Measurements from ENCODE around the gene PARD3. TPM values are rescaled to one million over a fixed set of nuclear protein-coding genes. Genes with fewer than 3 reads are reported as not detected.

PARD3 gene
- total RNA-seq, 1 donor = 4.8 TPM

- Histone ChIP-seq H3K4me3 (ENCODE audit: low read length) (no peak overlapping the region), H3K9me3 (ENCODE audit: low read depth, low read length) (no peaks in the 10 kb centered on the region), H3K4me1 (ENCODE audit: insufficient read depth, low read length) (no peaks in the 10 kb centered on the region), H3K27me3 (ENCODE audit: insufficient read depth, low read length) (no peaks in the 10 kb centered on the region)
Measured at GRCh38 chr10:34135515-34135914, 679.6 kb downstream of the PARD3 start.

DNA sequence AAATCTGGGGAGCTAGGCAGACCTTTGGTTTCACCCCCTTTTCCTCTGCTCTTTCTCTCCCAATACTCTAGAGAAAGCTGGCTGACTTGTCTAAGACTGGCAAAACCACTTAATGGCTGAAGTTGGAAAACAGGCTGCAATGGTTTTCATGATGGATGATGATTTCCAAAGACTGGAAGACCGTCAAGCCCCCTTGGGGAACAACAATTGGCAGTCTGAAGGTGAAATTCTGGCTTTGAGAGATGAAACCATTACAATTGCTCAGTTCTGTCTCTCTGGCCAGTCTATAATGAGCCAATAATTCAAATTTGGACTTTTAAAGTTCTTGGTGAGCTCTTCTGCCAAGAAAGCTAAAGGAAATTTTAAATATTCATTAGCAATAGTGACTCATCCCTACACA lies 680.5 kb downstream of the PARD3 start:
- no peak overlapping the region for H3K4me3 ChIP-seq (ENCODE audit: low read length)

DNA sequence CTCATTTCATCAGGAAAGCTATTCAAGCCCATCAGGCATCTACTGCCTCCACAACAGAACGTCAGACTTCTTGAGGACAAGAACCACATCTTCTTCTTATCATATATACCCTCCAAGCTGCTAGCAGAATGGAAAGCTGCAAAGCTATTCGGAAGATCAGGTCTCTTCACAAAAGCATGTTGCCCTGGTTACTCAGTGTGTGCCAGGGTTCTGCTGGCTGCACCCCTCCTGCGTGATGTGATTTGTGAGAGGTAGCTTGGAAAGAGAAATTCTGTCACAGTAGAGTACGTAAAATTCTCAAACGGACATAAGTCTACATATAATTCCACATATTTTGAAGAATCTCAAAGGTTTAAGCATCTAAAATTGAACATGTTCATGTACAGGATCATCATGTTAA lies 681.7 kb downstream of the PARD3 start:
- no peaks in the 10 kb centered on the region for H3K27me3 ChIP-seq (ENCODE audit: insufficient read depth, low read length)
- H3K4me3 ChIP-seq (ENCODE audit: low read length) = no peak overlapping the region
- H3K4me1 ChIP-seq (ENCODE audit: insufficient read depth, low read length) = no peaks in the 10 kb centered on the region
- no peaks in the 10 kb centered on the region for H3K9me3 ChIP-seq (ENCODE audit: low read depth, low read length)

More for the DNA sequence above, 680.5 kb downstream of the PARD3 start:
- Histone ChIP-seq H3K4me1 (ENCODE audit: insufficient read depth, low read length) (no peaks in the 10 kb centered on the region), H3K27me3 (ENCODE audit: insufficient read depth, low read length) (no peaks in the 10 kb centered on the region), H3K9me3 (ENCODE audit: low read depth, low read length) (no peaks in the 10 kb centered on the region)

DNA sequence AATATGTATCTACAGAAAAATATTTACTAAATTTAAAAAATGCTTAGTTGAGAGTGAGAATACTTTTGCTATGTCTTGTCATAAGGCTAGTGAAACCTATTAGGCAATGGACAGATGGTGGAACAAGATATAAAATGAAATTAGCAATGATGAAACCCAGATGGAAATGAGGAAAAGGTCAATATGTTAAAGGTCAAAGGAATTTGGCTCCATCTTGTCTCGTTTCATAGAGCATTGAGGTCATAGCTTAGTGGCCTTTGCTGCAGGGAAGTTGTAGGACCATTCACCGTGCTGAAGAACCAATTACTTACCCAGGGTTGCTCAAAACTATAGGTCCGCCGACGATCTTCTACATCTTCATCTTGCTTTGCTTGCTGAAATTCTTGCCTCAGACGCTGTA lies 683.9 kb downstream of the PARD3 start:
- Histone ChIP-seq H3K9me3 (ENCODE audit: low read depth, low read length) (no peaks in the 10 kb centered on the region), H3K4me1 (ENCODE audit: insufficient read depth, low read length) (no peaks in the 10 kb centered on the region), H3K4me3 (ENCODE audit: low read length) (no peak overlapping the region), H3K27me3 (ENCODE audit: insufficient read depth, low read length) (no peaks in the 10 kb centered on the region)

GRCh38 chr10:34127676-34128075 lies 687.4 kb downstream of the PARD3 start:
- H3K27me3 ChIP-seq (ENCODE audit: insufficient read depth, low read length) = no peaks in the 10 kb centered on the region
- no peaks in the 10 kb centered on the region for H3K4me1 ChIP-seq (ENCODE audit: insufficient read depth, low read length)
- no peaks in the 10 kb centered on the region for H3K9me3 ChIP-seq (ENCODE audit: low read depth, low read length)
- no peak overlapping the region for H3K4me3 ChIP-seq (ENCODE audit: low read length)

GRCh38 chr10:34126371-34127151 lies 688.5 kb downstream of the PARD3 start:
- Histone ChIP-seq H3K9me3 (ENCODE audit: low read depth, low read length) (no peaks in the 10 kb centered on the region), H3K4me1 (ENCODE audit: insufficient read depth, low read length) (no peaks in the 10 kb centered on the region), H3K27me3 (ENCODE audit: insufficient read depth, low read length) (no peaks in the 10 kb centered on the region), H3K4me3 (ENCODE audit: low read length) (no peak overlapping the region)

- Histone ChIP-seq H3K9me3 (ENCODE audit: low read depth, low read length) (no peaks in the 10 kb centered on the region), H3K4me3 (ENCODE audit: low read length) (no peak overlapping the region), H3K27me3 (ENCODE audit: insufficient read depth, low read length) (no peaks in the 10 kb centered on the region), H3K4me1 (ENCODE audit: insufficient read depth, low read length) (no peaks in the 10 kb centered on the region)
Measured at GRCh38 chr10:34125702-34126101, 689.4 kb downstream of the PARD3 start.

DNA sequence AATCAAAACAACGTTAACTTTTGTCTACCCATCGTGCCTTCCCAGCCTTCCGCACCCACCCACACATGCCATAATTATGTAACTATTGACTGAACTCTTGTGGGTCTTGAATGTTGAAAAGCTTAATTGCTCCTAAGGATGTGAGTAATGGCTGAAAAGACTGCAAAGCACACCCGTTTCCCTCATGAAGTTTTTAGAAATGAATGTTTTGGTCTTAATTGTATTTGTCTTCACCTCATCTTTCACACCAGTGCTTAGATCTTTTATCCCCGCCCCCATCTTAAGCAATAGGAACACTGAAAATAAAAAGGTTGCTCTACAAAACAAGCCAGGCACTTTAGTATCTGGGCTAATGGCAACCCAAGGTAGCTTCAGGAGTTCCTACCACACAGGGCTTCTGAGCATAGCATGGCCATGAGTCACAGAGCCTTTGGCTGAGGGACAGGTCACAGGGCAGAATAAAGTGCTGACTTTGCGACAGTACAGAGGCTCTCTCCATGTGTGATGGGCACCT lies 690.5 kb downstream of the PARD3 start:
- H3K27me3 ChIP-seq (ENCODE audit: insufficient read depth, low read length) = no peaks in the 10 kb centered on the region
- H3K9me3 ChIP-seq (ENCODE audit: low read depth, low read length) = no peaks in the 10 kb centered on the region
- no peaks in the 10 kb centered on the region for H3K4me1 ChIP-seq (ENCODE audit: insufficient read depth, low read length)
- no peak overlapping the region for H3K4me3 ChIP-seq (ENCODE audit: low read length)

GRCh38 chr10:34121781-34122622 lies 693.1 kb downstream of the PARD3 start:
- Histone ChIP-seq H3K27me3 (ENCODE audit: insufficient read depth, low read length) (no peaks in the 10 kb centered on the region), H3K4me1 (ENCODE audit: insufficient read depth, low read length) (no peaks in the 10 kb centered on the region), H3K4me3 (ENCODE audit: low read length) (no peak overlapping the region), H3K9me3 (ENCODE audit: low read depth, low read length) (no peaks in the 10 kb centered on the region)

DNA sequence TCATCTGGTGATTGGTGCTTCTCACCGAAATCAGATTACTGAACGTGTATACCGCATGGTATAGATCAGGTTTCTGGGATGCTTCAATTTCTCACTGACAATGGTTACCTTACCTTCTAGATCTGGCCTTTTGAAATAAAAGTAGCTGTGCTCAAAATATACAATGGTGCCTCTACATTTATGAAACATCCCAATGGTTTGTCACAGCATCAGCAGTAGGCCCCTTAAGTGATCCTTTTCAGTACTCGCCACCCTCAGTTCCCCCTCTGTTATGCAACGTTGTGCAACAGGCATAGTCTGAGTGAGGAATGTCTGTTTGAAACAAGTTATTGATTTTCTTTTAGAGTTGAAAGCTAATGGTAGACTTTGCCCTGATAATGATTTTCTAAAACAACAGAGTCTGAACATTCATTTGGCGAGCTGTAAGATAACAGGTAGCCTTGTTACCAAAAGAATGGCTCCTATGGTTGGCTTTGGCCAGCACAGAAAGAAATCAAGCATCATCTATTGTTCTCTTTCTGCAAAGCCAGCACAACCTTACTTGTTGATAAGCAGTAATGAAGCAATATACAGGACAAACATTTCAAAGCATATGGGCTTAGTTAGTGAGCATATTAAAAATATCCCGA lies 693.9 kb downstream of the PARD3 start:
- H3K27me3 ChIP-seq (ENCODE audit: insufficient read depth, low read length) = no peaks in the 10 kb centered on the region

GRCh38 chr10:34119456-34119855 lies 695.6 kb downstream of the PARD3 start:
- no peaks in the 10 kb centered on the region for H3K27me3 ChIP-seq (ENCODE audit: insufficient read depth, low read length)
- no peak overlapping the region for H3K4me3 ChIP-seq (ENCODE audit: low read length)
- no peaks in the 10 kb centered on the region for H3K4me1 ChIP-seq (ENCODE audit: insufficient read depth, low read length)
- H3K9me3 ChIP-seq (ENCODE audit: low read depth, low read length) = no peaks in the 10 kb centered on the region

More for the DNA sequence above, 693.9 kb downstream of the PARD3 start:
- no peaks in the 10 kb centered on the region for H3K4me1 ChIP-seq (ENCODE audit: insufficient read depth, low read length)
- no peak overlapping the region for H3K4me3 ChIP-seq (ENCODE audit: low read length)
- H3K9me3 ChIP-seq (ENCODE audit: low read depth, low read length) = no peaks in the 10 kb centered on the region

DNA sequence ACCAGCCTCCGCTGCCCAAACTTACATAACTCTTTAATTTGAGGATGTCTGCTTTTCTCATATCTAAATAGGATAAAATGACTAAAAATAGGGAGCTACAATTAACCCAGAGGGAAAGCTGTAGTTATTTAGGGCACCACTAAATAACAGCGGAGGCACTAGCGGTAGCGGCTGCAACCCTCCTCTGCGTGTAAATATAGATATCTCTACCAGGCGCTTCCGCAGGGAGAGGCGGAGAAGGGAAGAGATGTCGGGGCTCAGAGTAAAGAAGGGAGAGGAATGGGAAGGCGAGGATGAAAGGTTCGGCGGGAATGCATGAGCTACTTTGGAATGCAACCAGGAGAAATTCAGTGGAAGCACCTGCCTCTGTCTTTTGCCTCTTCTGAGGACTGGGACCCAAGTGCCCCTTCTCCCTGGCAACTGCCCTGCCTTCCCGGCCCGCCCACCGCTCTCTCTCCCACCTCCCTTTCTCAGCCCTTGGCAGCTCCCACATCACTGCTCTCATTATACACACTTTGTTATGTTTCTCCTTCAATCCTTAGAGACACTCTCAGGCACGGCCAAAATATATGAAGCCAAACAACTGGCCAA lies 698.3 kb downstream of the PARD3 start:
- H3K9me3 ChIP-seq (ENCODE audit: low read depth, low read length) = no peaks in the 10 kb centered on the region
- H3K4me1 ChIP-seq (ENCODE audit: insufficient read depth, low read length) = no peaks in the 10 kb centered on the region
- H3K4me3 ChIP-seq (ENCODE audit: low read length) = no peak overlapping the region
- H3K27me3 ChIP-seq (ENCODE audit: insufficient read depth, low read length) = no peaks in the 10 kb centered on the region

DNA sequence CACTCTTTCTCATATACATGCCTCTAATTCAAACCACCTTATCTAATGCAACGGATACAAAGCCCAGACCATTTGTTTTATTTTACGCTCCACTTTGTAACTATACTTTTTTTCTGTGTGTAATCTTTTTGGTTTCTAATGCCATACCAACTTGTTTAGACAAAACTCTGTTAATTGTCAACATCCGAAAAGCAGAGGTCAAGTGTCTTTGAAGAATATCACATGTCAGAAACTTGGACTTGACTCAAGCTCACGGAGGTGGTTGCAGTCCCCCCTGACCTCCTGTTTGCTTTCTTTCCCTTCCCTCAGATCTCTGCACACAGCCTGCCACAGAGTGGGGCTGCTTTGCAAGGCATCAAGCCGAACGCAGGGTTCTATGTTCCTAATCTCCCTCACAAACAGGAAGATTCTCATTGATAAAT lies 698.9 kb downstream of the PARD3 start:
- H3K27me3 ChIP-seq (ENCODE audit: insufficient read depth, low read length) = no peaks in the 10 kb centered on the region
- H3K9me3 ChIP-seq (ENCODE audit: low read depth, low read length) = no peaks in the 10 kb centered on the region
- no peak overlapping the region for H3K4me3 ChIP-seq (ENCODE audit: low read length)
- no peaks in the 10 kb centered on the region for H3K4me1 ChIP-seq (ENCODE audit: insufficient read depth, low read length)

DNA sequence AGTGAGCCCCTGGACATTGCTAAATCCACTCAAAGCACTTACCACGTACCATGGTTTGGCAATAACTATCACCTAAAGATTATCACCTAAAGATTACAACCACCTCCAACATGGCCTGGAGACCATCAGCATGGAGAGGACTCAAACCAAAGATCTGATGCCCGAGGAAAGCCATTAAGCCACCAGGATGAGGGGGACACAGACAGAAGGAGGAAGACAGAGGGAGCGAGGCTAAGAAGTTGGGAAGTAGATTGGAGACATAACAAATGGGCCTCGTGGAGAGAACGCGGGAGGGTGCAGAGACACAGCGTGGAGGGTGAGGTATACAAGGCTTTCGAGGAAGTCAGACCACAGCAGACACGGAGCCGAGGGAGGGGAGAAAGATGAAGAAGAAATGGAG lies 700.2 kb downstream of the PARD3 start:
- H3K9me3 ChIP-seq (ENCODE audit: low read depth, low read length) = no peaks in the 10 kb centered on the region
- no peaks in the 10 kb centered on the region for H3K27me3 ChIP-seq (ENCODE audit: insufficient read depth, low read length)
- no peaks in the 10 kb centered on the region for H3K4me1 ChIP-seq (ENCODE audit: insufficient read depth, low read length)
- H3K4me3 ChIP-seq (ENCODE audit: low read length) = no peak overlapping the region

Data from mononuclear cell (primary cell).